HS-5 (cell line): Measurements from ENCODE around the gene TAS1R1.

Experiments used
- DNase-seq: peaks from one replicate; pipeline ENCODE4 v3.0.0-alpha.2; 2012; ENCODE audit warnings: low read depth

Gene TAS1R1

GRCh38 chr1:6554907-6555778, at the start of gene TAS1R1:
Gene TAS1R1 (plus strand): TSS chr1:6555307. CDS start chr1:6555374, 67 bp downstream.
- DNase-seq: no peak

GRCh38 chr1:6505367-6506209, 49.5 kb upstream of the TAS1R1 start:
- DNase-seq: no peak

GRCh38 chr1:6506210-6507036, 48.7 kb upstream of the TAS1R1 start:
- DNase-seq: no peak

GRCh38 chr1:6507037-6507428, 48.1 kb upstream of the TAS1R1 start:
- no peak for DNase-seq

- DNase-seq: no peak
These were observed 47.6 kb upstream of the TAS1R1 start for GRCh38 chr1:6507461-6507911.

- no peak for DNase-seq
These were observed 46.8 kb upstream of the TAS1R1 start for GRCh38 chr1:6508154-6508815.

GRCh38 chr1:6508816-6509189, 46.3 kb upstream of the TAS1R1 start:
- no peak for DNase-seq

- DNase-seq: no peak
These were observed 45.7 kb upstream of the TAS1R1 start for GRCh38 chr1:6509220-6509918.

- no peak for DNase-seq
These were observed 45.2 kb upstream of the TAS1R1 start for GRCh38 chr1:6509919-6510291.

- DNase-seq: no peak
These were observed 44.6 kb upstream of the TAS1R1 start for GRCh38 chr1:6510493-6510892.

- no peak for DNase-seq
These were observed 44.1 kb upstream of the TAS1R1 start for GRCh38 chr1:6511056-6511455.

GRCh38 chr1:6511561-6512244, 43.4 kb upstream of the TAS1R1 start:
- no peak for DNase-seq

- DNase-seq: no peak
These were observed 42.7 kb upstream of the TAS1R1 start for GRCh38 chr1:6512245-6512907.

- no peak for DNase-seq
These were observed 42.2 kb upstream of the TAS1R1 start for GRCh38 chr1:6512908-6513280.

GRCh38 chr1:6513320-6513801, 41.7 kb upstream of the TAS1R1 start:
- DNase-seq: no peak

GRCh38 chr1:6515771-6516170, 39.3 kb upstream of the TAS1R1 start:
- DNase-seq: no peak

- no peak for DNase-seq
These were observed 37.7 kb upstream of the TAS1R1 start for GRCh38 chr1:6517435-6517851.

- DNase-seq: no peak
These were observed 35.6 kb upstream of the TAS1R1 start for GRCh38 chr1:6519491-6519934.

- DNase-seq: no peak
These were observed 35.0 kb upstream of the TAS1R1 start for GRCh38 chr1:6519935-6520671.
